ENCODE measurements around the gene MEN1.

GRCh38 chr11:64804346-64805210 is 5.8 kb downstream of the MEN1 start:
- TF ChIP-seq POLR2A (IDR thresholded peaks at IDR 0.05; ENCODE audit: low read length): no peak
- no peak for TF ChIP-seq GATA1 (IDR thresholded peaks at IDR 0.05; ENCODE audit: low read depth, low read length)

Measured in erythroblast (primary cell).